HS-5 (cell line): ENCODE results near the gene ARRDC4.

Experiments used
- DNase-seq: peaks from one replicate; pipeline ENCODE4 v3.0.0-alpha.2; 2012; ENCODE audit warnings: low read depth

The ARRDC4 gene

DNA sequence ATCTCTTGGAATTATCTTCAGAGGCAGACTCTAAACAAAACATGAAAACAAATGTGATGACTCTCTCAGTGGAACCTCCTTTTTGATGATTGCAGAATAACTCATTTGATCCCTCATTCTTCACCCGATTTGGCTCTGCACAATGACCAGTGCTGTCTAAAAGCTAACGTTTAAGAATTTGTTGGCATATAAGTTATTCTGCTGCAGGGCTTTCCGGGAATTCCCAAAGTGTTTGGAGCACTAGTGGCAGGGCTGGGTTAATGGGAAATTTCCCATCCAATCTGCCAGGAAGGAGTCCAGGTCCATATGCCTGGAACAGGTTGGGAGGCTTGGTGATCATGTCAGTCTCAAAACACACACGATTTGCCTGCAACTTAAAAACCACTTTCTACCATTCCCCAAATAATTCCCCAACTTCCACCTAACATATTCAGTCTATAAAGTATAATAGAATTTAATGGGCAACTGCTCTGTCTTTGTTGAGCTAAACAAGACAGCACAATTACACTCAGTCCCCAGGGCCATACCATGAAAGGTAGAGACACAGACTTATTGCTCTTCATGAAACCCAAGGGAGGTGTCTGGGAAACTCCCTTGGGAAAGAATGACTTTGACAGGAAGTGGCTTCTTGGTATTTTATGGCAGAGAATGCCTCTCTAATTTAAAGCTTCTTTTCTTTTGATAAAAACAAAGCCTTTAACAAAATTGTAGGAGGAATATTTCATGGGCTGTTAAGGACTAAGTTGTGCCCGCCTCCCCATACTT lies 38.0 kb downstream of the ARRDC4 start:
- no peak for DNase-seq

DNA sequence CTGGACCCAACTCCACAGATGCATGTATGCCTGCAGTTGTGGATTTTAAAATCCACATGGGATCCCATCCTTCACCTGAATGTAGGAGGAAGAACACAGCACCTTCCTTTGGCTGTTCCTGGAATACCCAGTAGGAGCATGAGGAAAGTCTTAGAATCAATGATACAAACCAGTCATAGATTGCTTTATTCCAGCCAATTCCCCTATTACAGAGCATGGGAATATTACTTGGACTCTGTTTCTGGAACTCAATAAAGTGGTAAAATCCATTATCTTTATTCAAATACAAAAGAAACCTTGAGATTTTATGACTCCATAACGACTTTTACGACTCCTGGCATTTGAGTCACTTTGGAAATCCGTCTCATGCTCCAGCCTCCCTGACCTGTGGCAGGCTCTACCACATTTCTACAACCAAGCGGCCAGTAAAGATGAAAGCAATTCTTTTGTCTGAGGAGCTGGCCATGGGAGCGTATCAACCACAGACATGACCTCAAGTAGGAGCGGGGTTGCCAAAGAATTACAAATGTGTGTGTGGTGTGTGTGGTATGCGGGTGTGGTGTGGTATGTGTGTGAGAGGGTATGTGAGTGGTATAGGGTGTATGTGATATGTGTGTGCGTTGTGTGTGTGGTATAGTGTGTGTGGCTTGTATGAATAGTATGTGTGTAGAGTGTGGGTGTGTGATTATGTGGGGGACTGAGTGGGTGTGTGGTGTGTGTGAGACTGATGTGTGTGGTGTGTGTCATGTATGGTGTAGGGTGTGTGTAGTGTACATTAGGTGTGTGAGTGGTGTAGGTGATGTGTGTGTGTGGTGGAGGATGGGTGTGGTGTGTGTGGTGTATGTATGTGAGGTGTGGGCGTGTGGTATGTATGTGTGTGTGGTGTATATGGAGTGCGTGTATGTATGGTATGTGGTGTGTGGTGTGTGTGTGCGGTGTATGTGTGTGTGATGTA lies 40.0 kb downstream of the ARRDC4 start:
- DNase-seq, result no peak

DNA sequence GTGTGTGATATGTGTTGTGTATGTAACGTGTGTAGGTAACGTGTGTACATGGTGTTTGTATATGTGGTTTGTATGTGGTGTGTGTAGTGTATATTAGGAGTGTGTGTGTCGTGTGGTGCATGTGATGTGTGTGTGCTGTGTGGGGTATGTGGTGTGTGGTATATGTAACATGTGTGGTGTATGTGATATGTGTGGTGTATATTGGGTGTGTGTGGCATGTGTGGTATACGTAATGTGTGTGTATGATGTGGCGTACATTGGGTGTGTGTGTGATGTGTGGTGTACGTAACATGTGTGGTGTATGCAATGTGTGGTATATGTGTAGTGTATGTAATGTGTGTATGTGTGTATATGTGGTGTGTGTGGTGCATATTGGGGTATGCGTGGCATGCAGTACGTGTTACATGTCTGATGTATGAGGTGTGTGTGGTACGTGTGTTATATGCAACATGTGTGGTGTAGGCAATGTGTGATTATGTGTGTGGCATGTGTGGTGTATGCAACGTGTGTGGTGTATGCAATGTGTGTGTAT lies 41.2 kb downstream of the ARRDC4 start:
- DNase-seq, result no peak

DNA sequence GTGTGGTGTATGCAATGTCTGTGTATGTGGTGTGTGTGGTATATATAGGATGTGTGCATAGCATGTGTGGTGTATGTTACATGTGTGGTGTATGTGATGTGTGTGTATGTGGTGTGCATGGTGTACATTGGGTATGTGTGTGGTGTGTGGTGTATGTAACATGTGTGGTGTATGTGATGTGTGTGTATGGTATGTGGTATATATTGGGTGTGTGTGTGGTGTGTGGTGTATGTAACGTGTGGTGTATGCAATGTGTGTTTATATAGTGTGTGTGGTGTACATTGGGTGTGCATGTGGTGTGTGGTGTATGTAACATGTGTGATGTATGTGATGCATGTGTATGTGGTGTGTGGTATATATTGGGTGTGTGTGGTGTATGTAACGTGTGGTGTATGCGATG lies 41.9 kb downstream of the ARRDC4 start:
- DNase-seq, result no peak

DNA sequence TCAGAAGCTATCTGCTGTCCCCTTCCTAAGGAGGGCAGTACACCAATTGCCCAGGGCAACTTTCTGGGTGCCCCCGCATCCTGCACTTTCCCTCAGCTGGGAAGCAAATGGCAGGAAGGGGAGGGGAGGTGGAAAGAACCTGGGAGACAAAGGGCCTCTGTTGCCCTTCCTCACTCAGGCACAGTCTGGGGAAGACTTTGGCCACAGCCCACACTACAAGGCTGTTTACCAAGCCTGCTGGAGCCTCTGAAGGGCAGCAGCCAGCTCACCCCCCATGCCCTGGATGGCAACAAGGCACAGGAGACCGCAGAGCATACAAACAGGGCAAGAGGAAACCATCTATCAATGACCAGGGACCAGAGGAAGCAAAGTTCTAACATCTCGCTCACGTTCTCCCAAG lies 42.4 kb downstream of the ARRDC4 start:
- no peak for DNase-seq

DNA sequence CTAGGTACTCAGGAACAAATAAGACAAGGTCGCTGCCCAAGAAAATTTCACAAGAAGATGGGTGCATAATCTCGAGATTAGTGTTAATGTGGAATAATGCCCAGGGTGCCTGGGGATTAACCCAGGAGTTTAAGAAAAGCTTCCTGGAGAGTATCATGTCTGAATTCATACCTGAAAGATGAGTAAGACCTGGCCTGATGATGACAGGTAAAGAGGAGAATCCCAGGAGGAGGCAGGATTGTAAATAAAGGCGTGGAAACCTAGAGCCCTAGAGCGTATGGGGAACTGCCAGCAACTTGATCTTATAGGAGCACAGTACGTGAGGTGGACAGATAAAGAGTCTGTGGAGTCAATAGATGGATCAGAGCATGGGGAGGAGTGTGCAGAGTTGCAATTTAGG lies 43.0 kb downstream of the ARRDC4 start:
- no peak for DNase-seq

DNA sequence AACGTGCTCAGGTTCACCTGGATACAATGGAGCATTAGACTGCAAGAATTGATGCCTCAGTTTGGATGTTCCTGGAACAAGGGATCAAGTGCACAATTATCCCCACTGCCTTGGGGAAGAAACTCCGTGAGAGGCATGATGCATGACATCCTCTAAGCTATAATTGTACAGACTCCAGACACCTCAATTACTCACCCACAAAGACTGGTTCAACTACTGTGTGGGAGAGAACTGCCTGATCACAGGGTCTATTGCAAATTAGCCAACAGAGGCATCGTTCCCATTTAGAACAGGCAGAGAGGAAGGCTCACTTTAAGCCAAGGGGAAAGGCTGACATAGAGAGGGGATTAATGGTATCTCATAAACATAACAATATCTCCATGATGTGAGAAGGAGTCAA lies 43.5 kb downstream of the ARRDC4 start:
- no peak for DNase-seq

DNA sequence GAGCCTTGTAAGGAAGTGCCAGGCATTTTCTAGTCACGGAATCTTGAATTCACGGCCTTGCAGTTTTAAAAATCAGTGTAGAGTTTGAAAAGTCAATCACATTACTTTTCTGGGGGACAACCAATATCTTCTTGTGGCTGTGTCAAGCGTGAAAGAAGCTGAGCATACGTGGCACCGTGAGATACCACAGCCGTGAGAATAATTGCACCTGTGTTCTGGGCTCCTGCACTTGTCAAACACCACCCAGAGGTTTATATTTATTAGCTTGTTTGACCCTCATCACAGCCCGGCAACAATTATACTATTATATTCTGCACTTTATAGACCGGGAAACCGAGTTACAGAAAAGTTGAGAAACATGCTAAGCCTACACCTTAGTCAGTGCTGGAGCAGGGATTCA lies 45.2 kb downstream of the ARRDC4 start:
- no peak for DNase-seq

DNA sequence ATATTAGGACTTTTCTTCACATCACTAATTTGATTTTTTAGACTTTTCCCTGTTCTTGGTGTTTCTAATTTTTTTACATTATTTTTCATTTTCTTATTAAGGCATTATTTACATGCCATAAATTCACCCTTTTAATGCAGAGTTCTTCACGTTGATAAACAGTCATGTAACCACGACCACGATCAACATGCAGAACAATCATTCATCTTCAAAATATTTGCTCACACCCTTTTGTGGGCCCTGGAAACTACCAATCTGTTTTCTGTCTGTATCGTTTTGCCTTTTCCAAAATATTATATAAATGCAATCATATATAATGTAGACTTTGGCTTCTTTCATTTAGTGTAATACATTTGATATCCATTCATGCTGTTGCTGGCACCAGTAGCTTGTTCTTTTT lies 48.7 kb downstream of the ARRDC4 start:
- DNase-seq, result no peak

DNA sequence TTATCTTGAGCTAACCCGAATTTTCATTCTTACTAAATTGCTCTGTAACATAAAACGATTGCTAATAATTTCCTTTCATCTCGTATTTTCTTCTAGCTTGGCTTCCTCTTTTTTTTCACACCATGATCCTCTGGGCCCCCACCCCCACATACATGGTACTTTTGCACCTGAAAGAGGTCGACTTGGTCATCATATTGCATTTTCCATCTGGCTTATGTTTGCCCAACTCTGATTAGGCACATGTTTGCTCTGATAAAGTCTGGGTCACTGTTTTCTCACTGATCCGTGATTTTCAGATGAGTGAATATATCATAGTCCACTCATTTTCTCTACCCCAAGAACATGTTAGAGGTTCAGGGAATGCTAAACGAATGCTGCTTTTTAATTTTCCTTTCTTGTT lies 49.5 kb downstream of the ARRDC4 start:
- no peak for DNase-seq

DNA sequence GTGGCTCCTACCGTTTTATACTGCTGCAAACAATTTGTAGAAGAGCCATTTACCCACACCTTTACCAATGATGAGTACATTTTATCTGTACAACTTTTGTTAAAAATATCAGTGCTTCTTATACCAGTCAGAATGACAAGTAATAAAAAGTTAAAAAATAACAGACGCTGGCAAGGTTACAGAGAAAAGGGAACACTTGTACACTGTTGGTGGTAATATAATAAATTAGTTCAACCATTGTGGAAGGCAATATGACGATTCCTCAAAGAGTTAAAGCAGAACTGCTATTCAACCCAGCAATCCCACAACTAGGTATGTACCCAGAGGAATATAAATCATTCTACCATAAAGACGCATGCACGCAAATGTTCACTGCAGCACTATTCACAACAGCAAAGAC lies 51.9 kb downstream of the ARRDC4 start:
- no peak for DNase-seq

DNA sequence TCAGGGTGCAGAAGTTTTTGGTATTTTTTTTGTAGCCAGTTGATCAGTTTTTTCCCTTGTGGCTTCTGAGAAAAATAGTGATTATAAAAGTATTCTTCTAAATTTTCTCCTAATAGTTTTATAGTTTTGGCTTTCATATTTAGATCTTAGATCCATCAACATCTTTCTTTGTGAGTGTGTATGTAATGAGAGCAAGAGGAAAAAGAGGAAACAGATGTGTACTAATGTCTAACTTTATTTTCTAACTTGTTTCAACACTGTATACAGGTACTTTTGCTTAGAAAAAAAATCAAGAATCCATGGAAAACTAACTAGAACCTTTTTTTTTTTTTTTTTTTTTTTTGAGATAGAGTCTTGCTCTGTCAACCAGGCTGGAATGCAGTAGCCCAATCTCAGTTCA lies 53.1 kb downstream of the ARRDC4 start:
- no peak for DNase-seq

DNA sequence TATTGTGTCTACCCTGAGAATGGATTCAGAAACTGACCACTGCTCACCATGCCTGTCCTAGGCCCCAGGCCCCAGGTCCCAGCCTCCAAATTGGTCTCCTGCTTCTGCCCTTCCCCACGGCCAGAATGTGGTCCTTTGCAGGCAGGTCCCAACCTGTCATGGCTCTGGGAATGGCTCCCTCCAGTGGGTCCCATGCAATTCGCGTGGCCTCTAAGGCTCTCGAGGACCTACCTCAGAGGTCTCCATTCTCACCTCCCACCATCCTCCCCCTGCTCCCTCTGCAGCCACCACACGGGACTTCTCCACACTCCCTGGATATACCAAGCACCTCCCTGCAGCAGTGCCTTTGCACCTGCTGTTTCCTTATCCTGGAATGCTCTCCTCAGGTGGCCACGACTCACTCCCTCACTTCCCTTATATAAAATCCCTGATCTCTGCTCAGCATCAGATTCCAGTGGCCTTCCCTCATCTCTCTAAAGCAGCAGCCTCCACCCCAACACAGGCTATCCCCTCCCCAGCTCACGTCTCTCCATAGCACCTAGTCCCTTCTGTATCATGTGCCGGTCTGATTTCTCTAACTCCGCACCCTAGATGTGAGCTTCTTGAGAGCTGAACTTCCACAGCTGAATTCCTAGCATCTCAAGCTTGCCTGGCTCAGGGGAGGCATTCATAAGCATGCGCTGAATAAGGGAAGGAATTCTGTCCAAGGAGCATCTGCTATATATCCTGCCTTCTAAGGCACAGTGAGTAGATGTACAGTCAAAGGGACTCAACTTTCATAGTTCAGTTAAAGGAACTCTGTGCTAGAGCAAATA lies 56.9 kb downstream of the ARRDC4 start:
- DNase-seq, result no peak

DNA sequence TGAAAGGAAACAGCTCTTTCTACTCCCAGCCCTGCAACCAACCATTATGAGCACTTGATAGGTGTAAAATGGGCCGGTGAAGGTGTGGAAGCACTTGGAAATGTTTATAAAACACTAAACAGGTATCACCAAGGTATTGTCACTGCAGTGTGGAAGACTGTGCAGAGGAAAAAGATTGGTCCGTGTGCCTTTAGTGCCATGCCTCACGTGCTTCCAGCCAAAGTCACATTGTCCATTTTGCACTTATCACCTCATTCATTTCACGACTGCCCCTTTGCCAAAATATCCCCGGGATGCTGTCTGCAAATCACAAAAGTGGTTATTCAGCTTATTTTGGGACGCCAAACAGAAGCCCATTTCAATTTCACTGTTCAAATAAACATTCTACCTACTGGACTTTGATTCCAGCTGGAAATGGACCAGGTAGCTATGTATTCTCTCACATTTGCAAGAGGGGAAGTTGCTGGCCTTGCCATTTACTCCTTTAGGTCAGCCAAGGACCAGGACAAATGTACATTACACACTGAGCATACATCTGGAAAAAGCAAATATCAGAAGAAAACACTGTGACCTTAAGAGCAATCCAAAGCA lies 58.4 kb downstream of the ARRDC4 start:
- DNase-seq, result no peak
